HG03108 (cell line): ENCODE measurements around the gene CAPZA3.
"Not testable (repeated sequence)": the region's sequence is repeated elsewhere in the genome, so short reads cannot be mapped to it uniquely, and the experiment has no call there.

Experiments
- ATAC-seq: cut with Tn5 transposase; IDR thresholded peaks from one replicate; pipeline ENCODE4 v1.9.1; 2021; ENCODE audit warnings: moderate library complexity; ENCODE audit not compliant: unreplicated experiment

The CAPZA3 gene

GRCh38 chr12:18753481-18754123, 15.7 kb downstream of the CAPZA3 start:
- no peak for ATAC-seq

- no peak for ATAC-seq
These were observed 16.3 kb downstream of the CAPZA3 start for GRCh38 chr12:18754124-18754707.

DNA sequence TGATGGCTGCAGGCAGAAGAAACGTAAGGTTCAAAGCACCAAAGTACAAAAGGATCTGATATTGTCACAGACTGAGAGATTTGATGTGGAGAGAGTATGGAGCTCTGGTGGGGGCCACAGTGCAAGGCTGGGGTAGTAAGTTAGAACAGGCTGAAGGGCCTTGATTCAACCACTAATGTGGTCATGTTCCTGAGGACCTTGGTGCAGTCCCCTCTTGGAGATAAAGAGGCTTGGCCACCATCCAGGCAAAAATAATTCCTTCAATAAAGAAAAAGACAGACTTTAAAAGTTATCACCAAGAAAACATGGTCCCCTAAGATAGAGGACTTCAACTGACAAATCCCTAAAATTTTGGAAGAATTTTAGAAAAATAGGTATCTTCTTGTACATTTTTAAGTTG, 17.4 kb downstream of the CAPZA3 start:
- no peak for ATAC-seq

DNA sequence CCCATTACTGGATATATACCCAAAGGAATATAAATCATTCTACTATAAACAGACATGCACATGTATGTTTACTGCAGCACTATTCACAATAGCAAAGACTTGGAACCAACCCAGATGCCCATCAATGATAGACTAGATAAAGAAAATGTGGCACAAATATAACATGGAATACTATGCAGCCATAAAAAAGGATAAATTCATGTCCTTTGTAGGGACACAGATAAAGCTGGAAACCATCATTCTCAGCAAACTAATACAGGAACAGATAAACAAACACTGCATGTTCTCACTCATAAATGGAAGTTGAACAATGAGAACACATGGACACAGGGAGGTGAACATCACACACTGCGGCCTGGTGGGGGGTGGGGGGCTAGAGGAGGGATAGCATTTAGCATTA, 28.6 kb downstream of the CAPZA3 start:
- ATAC-seq, result not testable (repeated sequence)

- ATAC-seq, result no peak
These were observed 44.9 kb downstream of the CAPZA3 start for GRCh38 chr12:18782827-18783226.

GRCh38 chr12:18785465-18785864, 47.5 kb downstream of the CAPZA3 start:
- not testable (repeated sequence) for ATAC-seq
